ENCODE measurements around the gene CAMK2B.
"Not testable (repeated sequence)": the region's sequence is repeated elsewhere in the genome, so short reads cannot be mapped to it uniquely, and the experiment has no call there.

CAMK2B gene

DNA sequence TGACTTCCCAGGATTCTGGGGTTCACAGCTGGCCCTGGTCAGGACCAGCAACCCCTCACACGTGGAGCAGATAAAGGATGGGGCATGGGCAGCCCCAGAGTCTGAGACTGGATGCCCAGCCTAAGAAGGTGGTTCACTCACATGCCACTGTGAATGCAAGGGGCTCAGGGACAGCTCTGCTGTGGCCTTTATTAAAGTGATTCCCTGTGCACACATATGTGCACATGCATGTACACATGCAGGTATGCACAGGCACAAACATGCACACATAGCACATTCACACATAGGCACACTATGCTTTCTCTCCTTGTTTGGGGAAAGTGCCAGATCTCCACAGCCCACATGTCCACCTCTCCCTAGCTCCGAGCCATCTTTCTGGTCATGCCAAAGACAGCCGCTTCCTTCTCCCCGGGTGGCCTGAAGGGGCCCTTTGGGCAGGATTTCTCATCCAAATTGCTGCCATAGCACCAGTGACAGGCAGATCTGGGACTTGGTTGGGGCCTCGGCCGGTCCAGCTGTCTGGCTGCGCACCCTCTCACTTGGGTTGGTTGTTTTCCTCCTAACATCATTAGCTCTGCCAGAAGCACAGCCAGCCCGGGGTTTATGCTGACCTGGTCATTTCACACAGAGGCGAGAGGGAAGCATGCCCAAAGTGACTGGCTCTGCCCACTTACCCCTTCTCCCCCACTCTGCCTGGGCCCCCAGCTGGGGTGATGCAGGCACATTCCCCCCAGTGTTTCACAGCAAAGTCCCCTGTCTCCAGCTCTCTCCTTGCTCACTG, 137.6 kb downstream of the CAMK2B start:
- no peak for DNase-seq

DNA sequence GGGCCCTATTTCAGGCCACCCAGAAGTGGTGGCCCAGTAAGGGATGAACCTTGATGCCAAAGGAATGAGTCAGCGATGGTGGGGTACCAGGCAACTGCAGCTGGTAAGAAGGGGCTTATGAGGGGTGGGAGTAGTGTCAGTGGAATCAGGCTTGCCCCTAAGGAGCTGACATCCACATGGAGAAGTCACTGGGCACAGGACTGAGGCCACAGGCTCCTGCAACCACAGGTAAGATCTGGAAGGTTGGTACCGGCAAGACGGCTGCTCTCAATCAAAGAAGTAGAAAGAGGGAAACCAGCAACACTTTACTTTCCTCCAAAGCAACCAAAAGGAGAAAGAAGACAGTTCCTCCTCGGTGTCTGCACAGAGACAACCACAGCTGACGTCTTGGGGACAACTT, 138.7 kb downstream of the CAMK2B start:
- no peak for DNase-seq

DNA sequence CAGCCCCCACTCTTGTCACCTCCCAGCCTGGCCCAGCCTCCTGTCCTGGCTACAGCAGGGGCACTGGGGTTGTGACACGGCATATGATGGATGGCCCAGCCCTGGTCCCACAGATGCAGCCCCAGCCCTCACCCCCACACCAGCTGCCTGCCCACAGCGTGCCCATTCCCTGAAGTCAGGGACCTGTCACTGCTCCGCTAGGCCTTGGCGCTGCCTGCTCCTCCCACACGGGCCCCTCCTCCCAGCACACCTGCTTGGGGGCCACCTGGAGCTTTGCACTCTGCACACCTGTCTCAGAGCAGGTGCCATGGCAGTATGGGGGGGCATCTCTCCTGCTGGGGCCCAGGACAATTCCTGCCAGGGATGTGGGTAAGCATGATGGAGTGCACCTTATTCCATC, 139.7 kb downstream of the CAMK2B start:
- no peak for DNase-seq

DNA sequence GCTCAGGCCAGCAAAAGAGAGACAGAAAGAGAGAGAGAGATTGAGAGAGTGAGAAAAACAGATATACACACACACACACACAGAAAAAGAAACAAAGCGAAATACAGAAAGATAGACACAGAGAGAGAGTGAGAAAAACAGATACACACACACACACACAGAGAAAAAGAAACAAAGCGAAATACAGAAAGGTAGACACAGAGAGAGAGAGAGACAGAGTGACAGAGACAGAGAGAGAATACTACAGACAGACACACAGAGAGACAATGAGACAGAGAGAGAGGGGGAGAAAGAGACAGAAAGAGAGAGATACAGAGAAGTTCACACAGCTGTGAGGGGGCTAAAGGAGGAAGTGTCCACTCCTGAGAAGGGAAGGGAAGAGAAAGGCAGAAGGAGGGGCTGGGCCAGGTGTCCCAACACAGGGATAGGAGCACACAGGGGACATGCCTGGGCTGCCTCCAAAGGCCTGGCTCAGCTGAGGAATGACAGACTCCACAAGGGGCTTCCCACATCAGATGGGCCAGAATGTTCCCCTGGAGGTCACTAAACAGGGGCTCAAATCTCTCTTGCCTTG, 140.4 kb downstream of the CAMK2B start:
- no peak for DNase-seq

DNA sequence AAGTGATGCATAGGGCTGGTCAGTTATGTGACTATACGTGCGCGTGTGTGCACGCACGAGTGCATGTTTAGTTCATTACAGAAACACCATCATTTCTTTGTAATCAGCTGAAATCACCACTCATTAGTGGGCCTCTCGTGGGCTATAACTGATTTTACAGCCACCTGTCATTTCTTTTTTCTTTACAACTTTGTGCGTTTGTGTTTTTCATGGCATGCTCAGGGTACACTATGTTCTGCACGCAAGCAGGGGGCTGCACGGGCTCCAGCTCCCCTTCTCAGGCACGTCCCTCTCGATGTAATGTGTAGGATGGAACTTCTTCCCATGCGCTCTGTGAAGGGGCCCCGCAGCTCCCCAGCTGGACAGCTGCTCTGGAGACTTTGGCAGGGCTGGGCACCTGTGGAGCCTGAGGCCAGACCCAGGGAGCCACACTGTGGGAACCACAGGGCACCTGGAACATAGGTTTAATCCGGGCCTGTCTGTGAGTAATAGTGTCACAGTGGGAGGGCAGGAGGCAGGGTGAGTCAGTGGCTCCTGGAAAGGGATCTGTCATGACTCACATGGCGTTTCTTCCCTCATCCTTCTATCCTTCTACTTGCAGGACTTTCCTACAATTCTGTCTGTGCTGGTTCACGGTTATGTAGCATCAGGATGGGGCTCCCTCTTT, 141.1 kb downstream of the CAMK2B start:
- no peak for DNase-seq

DNA sequence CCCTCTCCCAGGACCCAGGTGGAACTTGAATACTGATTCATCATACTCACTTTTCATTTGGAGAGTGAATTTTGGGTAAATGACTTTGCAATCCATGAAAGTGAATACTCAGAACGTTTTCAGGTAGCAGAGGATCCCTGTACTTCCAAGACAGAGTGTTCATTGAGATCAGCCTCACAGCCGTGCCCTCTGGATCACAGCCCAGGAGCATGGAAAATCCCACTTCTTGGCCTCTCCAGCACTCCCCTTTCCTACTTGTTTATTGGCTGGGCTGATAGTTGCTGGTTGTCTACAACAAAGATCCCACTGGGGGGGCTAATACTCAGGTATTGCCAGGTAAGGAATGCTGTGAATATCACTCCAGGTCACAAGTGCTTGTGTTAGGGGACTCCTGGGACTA, 142.0 kb downstream of the CAMK2B start:
- DNase-seq: no peak

DNA sequence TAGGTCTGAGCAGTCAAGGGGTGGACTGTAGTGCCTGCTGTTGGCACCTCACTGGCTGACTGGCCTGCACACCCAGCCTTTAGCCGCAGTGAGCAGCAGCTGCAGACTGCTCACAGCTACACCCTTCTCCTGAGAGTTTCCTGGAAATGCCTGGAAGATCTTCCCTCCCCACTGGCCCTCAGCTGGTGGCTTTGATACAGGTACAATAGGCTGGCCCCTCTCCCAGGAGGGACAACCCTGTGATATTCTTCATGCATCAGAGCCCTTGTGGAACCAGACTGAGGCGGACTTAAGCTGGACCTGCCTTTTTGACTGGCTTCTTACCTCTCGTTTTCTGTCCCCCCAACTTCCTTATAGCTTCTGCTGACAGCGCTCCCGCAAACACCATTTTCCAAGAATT, 142.6 kb downstream of the CAMK2B start:
- DNase-seq: no peak

DNA sequence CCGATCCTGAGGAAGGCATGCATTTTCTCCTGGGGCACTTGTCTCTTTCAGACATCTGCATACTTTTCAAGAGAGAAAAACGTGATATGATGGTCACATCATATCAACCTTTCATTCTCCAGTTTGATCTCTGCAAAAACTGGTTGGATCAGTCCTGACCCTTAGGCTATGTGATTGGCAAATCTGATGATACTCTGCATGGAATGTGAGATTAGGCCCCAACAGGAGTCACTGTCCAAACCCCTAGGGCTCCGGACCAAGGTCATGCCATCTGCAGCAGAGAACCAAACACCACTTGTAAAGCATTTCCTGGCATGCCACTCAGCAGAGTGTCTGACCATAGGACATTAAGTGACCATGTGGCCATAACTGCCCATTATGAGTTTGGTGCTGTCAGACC, 144.8 kb downstream of the CAMK2B start:
- no peak for DNase-seq

DNA sequence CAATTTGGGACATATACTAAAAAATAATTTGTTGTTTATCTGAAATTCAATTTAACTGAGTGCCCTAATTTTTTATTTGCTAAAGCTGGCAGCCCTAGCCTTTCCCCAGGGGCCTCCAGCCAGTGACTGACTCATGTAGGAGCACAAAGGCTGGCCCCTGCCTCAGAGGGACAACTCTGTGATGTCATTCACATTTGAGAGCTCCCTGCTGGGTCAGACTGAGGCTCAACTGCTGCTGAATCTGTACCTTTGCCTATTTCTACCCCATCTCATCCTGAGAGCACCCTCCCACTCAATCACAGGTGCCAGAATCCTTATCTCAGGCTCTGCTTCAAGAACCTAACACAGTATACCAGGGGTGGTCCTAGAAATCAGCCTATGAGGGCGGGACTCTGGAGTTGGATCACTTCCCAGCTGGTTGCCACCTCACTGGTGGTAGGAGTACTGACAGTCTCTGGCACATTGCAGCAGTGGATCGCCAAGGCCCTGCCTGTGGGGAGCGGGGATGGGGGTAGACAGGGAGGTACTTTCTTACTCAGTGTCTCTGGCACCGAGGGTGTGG, 147.7 kb downstream of the CAMK2B start:
- no peak for DNase-seq

DNA sequence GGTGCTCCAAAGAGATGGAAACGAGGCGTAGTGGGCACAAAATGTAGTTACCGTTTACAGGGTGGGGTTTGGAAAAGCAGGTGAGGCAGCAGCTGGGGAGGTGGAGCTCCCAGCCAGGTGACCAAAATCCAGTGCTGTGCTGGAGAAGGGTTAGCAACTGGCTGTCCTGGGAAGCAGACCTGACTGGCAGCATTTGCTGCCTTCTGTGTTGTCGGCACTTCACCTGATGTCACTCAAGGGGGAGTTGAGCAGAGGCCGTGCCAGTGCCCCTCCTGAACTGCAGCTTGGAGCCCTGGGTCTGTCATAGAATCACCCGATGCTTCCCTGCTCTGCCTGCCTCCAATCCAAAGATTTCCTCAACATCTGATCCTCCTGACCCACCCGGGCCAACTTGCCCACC, 148.9 kb downstream of the CAMK2B start:
- no peak for DNase-seq

DNA sequence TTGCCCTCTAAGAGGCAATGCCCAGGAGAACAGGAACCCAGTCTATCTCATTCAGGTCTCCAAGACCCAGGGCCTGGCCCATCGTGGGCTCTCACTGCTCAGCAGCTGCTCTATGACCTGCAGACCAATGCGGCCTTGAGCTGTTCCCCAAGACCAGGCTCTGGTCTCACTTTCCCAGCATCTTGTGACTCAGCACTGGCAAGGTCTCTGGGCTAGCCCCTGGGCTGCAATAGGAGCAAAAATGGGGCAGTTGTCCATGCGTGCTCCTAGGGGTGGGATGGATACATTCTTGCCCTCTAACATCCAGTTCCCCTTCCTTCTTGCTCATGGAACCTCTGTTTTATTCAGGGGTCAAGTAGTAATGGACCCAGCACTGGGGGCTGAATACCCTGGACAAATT, 149.7 kb downstream of the CAMK2B start:
- no peak for DNase-seq

DNA sequence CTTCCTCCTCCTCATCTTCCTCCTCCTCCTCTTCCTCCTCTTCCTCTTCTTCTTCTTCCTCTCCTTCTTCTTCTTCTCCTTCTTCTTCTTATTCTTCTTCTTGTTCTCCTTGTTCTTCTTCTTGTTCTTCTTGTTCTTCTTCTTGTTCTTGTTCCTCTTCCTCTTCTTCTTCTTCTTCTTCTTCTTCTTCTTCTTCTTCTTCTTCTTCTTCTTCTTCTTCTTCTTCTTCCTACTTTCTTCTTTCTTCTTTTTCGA, 150.8 kb downstream of the CAMK2B start:
- DNase-seq: not testable (repeated sequence)

DNA sequence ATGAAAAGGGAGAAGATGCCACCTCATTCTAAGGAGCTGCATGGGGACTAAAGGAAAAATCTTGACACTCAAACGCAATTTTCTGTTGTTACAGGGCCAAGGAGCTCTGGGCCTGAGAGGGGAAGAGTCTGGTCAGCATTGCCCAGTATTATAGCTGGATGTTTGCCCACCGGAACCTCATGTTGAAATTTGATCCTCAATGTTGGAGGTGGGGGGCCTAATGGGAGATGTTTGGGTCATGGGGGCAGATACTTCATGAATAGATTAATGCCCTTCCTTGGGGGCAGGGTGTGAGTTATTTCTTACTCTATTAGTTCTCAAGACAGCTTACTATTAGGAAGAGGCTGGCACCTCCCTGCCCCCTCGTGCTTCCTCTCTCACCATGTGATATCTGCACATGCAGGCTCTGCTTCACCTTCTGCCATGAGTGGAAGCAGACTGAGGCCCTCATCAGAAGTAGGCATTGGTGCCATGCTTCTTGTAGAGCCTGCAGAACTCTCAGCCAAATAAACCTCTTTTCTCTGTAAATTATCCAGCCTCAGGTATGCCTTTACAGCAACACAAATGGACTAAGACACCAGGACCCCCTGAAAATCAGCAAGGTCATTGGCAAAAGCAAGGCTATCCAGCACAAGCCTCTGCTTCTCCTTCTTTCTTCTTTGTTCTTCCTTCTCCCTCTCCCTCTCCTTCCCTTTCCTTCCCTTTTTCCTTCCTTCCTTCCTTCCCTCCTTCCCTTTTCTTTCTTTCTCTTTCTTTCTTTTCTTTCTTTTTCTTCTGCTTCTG, 151.3 kb downstream of the CAMK2B start:
- no peak for DNase-seq

DNA sequence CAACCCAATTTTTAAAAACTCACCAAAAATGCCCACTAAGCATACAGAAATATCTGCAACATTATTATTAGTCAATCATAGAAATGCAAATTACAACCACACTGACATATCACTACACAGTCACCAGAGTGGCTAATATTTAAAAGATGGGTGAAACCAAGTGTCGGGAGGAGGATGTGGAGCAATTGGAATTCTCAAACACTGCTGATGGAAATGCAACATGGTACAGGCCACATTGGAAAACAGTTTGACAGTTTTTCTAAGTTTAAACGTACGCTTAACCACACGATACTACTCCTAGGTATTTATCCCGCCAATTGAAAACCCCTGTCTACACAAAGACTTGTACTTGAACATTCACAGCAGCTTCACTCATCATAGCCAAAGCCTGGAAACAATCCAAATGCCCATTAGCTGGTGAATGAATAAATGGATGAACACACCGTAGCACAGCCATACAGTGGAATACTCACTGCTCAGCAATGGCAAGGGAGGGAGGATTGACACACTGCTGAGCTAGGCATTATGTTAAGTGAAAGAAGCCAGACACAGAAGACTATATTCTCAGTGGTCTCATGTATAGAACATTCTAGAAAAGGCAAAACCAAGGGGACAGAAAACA, 152.5 kb downstream of the CAMK2B start:
- DNase-seq: no peak

DNA sequence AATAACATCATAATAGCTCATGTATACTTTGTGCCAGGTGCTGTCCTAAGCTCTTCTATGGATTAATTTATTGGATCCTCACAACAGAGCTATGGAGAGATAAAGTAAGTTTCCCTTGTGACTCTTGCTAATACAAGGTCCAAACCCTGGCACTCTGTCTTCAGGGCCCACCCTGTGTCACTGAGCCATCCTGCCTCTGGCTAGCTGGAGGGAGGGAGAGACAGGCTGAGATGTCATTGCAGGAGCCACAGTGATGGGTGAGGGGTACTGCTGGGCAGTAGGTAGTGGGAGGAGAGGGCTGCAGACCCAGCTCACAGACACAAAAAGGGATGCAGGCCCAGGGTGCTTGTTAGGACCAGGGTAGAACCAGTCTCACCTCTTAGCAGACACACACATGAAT, 153.0 kb downstream of the CAMK2B start:
- no peak for DNase-seq

DNA sequence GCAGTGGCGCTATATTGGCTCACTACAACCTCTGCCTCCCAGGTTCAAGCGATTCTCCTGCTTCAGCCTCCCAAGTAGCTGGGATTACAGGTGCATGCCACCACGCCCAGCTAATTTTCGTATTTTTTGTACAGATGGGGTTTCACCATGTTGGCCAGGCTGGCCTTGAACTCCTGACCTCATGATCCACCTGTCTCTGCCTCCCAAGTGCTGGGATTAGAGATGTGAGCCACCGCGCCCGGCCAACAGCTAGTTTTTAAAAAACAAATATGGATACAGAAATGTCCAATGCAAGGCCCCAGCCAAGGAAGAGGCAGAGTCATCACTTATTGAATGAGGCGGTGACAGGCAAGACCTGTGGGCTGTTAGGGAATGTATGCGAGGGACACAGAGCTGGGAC, 153.5 kb downstream of the CAMK2B start:
- not testable (repeated sequence) for DNase-seq

DNA sequence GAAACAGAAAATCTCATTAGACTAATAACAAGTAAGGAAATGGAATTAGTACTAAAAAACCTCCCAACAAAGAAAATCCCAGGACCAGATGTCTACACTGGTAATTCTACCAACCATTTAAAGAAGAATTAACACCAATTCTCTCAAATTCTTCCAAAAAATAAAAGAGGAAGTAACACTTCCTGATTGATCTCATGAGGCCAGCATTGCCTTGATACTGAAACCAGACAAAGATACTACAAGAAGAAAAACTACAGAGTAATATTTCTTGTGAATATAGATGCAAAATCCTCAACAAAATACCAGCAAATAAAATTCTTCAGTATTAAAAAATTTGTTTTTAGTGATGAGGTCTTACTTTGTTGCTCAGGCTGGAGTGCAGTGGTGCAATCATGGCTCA, 157.5 kb downstream of the CAMK2B start:
- no peak for DNase-seq

Measured in stimulated activated CD4-positive, alpha-beta T cell treated with anti-CD3 and anti-CD28 coated beads, Interleukin-15, amount 100 ng/mL, for 24 hours (primary cell).